Measurements from ENCODE around the gene SLC1A3.
"Not testable (repeated sequence)": the region's sequence is repeated elsewhere in the genome, so short reads cannot be mapped to it uniquely, and the experiment has no call there.

SLC1A3 gene

DNA sequence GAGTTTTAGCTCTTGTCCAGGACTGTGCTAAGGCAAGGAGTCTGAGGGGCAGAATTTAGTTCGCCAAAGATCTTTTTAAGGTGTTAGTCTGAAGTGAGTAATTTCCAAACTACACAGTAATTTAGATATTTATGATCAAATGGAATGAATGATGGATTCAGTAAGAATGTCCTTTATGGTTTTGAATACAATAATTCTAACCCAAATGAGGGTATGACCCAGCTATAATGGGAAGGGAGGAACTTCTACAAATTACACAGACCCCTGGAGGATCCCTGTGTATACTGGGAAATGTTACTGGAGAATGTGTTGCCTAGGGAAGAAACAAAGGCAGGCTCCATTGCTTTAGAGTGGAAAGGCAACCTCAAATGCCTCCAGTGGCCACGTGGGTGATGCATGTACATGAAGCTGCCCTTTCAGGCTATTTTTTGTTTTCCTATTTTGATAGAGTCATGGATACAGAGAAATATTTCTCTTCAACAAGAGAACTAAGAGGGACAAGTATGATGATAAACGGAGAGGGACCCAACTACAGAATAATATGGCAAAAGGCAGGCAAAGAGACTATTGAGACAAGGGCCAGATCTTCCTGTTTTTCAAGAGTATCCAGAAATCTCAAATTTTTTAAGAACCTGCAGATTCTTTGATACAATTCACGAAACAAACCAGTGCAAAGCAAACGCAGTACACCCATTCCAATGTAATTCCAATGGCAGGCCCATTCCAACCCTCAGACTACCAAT, 25.4 kb downstream of the SLC1A3 start:
- no peak for DNase-seq

DNA sequence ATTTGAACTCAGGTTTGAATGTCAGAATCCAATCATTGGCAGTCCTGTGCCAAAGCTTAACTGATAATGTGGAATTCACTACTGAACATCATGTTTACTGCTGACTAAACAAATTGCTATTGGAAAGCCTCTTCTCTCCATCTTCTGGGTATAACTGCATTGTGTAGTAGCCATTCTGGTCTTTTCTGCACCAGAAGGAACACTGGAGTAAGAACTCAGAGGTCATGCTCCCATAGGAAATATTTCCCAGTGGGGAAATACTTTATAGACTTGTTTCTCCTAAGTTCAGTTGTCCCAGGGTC, 25.9 kb downstream of the SLC1A3 start:
- no peak for DNase-seq

DNA sequence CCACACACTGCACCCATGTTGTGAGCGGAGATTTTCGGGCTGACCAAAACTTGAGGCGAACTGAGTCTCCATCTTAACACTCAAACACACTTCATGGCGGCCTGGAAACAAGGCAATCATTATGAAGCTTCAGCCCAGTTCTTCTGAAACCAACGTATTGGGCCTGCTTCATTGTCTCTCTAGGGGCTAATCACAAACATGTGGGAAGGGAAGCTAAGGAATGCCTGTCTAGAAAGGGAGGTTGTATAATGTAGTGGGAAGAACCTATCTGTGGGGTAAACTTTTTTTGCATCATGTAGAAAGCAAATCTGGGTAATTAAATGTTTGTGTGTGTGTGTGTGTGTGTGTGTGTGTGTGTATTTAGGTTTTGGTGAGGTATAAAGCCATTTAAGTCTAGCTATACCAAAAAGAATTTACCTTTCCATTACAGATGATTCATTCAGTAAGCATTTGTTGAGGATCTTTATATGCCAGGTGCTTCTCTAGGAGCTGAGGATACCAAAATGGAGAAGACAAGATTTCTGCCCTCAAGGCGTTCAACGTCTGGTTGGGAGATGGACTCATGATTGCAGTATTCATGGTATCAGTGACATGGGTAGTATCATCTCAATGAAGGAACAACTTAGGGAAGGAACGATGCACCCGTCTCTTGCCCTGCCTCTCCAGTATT, 29.4 kb downstream of the SLC1A3 start:
- no peak for DNase-seq

DNA sequence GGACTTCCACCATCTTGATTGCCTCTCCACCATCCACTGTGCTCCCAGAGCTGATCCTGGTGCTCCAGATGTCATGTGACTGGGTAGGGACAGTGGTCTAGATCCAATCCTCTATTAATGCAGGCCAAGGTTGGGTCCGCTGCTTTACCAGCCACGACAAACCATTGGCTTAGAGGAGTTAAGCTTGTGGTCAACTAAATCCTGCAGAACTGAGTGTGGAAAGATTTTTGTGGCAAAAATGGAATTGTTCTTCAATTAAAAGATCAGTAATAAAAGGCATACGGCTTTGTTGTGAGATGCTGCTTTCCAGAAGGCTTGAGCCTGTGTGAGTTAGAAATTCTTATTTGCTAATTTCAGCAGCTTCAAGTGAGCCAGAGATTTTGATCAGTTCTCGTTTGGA, 30.7 kb downstream of the SLC1A3 start:
- DNase-seq, result no peak

DNA sequence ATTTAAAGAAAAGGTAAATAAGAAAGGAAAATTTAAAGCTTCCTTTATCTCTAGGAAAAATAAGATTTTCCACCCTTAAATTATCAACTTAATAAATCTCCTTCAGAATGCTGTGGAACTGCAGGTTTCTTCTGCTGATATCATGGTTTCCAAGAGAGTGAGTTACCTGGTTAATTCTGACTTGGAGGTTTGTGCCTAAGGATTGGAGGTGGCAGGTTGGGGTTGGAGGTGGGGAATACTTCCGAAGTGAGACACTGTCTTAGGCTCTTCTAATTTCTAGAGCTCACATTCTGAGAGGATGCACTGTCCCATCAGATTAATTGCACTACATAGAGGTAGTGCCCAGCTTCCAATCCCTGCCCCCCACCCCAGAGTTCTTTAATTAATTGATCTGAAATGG, 31.1 kb downstream of the SLC1A3 start:
- DNase-seq, result no peak

DNA sequence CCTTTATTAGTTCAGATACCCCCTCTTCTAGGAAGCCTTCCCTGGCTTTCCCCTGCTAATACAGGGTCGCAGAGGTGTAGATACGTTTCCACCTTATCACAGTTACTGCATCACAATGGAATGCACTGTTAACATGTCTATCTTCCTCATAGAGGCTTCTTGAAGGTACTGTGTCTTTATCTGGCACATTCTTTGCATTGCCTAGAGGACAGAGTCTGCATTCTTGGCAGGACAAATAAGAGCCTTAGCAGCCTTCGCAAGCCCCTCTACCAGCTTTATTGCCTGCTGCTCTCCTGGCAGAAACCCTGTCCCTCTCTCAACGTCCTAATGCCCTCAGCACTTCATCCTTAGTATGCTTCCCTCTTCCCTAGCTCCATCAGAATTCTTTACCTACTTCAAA, 31.6 kb downstream of the SLC1A3 start:
- DNase-seq, result no peak

DNA sequence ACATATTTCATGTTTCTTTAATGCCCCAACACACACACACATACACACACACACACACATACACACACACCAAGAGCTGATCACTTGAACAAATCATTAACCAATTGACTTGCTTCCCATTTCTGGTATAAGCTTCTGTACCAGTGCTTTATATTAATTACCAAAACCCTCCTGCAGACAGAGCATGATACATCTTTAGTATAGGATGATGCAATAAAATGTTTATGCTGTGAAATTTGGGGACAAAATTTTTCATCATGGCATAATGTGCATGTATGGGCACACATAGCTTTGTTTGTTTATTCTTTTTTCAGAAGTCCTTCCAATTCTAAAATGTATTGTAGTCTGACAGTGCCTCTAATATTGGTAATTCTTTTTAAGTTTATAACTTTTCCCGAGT, 34.5 kb downstream of the SLC1A3 start:
- DNase-seq, result no peak

DNA sequence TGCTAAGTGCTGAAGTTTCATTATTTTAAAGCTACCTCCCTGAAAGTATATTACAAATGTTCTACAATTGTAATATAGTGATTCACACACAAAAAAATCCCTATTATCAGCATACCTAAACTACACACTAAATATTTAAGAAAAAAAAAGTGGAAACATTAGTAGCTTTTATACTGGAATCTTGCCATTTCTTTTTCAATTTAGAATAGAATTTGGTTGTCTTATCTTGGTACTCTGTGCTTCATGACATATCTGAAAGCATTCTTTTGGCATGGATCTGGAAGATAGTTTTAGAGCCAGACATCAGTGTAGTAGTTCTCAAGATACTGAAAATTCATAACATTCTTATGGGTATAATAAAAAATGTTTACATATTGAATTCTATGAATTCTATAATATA, 35.0 kb downstream of the SLC1A3 start:
- no peak for DNase-seq

DNA sequence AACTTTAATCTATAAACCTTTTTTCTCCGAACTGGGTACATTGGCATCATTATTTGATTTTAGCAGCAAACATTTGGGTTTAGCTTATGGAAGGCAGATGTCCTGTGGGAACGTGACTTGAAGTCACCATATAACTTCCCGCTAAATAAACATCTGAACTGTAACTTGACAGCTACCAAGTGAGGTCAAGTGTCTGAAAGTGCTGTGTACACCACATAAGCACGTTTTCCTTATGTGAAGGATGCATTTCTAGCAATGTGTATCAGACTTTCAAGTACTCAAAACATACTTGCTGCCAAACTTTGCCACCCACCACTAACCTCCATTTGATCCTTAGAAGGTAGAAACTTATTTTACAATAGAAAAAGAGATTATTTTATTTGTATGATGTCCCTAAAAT, 35.7 kb downstream of the SLC1A3 start:
- DNase-seq, result no peak

DNA sequence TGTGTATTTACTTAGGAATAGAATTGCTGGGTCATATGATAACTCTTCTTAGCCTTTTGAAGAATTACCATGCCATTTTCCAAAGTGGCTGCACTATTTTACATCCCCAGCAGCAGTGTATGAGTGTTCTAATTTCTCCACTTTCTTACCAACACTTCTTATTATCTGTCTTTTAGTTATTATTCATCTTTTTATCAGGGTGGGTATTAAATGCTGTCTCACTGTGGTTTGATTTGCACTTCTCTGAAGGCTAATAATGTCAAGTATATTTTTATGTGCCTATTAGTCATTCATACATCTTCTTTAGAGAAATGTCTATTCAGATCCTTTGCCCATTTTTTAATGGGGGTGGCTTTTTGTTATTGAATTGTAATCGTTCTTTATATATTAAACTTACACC, 36.8 kb downstream of the SLC1A3 start:
- DNase-seq, result no peak

DNA sequence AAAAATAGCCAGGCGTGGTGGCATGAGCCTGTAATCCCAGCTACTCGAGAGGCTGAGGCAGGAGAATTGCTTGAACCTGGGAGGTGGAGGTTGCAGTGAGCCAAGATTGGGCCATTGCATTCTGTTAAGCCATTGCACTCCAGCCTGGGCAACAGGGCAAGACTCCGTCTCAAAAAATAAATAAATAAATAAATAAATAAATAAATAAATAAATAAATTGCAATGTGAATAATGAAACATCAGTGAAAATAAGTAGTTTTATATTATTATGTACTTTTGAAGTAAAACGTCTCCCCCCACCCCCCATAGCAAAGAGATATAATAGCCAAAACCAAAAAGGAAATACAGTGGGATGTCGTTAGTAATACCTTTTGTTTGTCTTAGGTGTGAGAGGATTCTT, 37.4 kb downstream of the SLC1A3 start:
- not testable (repeated sequence) for DNase-seq

DNA sequence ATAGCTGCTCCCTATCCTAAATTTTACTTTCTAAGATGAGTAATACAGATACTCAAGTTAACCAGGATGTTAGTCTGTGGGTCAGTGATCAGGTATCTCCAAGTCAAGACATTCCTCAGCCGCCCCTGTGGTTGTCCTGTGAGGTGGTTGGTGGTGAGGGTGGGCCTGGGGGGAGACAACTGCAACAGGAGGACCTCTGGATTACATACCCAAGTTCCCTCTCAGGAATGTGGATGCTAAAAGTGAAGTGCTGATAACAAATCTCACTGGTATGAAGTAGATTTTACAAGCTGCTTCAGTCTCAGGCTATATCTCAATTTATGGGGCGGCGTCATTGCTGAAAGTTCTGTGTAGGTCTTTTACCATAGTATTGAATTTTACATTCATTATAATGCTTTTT, 38.3 kb downstream of the SLC1A3 start:
- no peak for DNase-seq

DNA sequence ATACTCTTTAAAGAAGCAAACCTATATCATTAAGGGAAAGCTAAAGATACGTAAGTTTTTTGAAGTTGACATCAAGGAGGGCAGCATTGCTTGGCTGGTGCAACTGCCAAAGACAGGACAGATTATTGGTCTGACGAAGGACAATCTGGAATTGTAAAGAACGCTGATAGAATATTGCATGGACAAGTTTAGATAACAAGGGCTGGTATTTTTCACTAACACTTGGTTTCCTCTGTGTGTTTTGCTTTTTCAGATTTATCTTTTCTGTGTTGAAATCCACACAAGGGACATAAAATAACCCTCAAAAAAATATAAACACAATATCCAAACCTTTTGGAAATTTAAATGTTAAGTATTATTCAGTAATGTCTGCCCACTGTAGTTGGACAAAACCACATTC, 39.7 kb downstream of the SLC1A3 start:
- DNase-seq, result no peak

DNA sequence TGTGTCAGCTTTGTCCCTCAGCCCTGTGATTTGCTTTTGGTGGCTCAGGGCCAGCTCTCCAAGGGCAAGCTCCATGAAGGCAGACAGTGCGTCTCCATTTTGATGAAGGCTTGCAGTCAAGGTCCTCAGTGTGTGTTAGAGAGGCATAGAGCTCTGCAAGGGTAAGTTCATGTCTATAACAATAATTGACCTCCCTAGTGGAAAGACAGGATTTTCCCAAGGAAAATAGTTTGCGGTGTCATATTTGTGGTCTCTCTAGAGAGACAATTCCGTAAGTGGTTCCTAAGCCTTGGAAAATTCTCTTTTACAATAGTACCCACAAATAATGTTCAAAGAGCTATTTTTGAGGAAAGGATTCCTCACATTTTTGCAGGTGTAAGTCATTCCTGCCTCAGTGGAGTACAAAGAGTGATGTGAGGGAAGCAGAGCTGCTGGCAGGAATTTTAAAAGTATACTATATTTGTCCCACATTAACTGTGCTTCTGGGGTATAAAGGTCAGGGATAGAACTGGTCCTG, 40.2 kb downstream of the SLC1A3 start:
- no peak for DNase-seq

DNA sequence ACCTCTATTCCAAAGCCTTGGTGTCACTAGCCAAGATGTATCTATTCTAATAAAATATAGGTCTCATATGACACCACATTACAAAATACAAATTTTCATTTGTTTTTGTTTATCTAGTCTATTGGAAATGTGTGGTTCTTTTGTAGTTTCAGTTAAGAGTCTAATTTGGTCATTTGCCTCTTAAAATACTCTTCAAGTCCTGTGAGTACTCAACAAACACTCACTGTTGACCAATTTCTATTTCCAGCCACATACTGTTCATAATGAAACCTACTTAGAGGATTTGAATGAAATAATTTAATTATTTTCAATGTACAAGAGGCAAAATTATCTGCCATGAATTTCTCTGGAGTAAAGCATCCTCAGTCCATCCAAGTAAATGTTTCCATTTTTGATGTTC, 40.6 kb downstream of the SLC1A3 start:
- no peak for DNase-seq

DNA sequence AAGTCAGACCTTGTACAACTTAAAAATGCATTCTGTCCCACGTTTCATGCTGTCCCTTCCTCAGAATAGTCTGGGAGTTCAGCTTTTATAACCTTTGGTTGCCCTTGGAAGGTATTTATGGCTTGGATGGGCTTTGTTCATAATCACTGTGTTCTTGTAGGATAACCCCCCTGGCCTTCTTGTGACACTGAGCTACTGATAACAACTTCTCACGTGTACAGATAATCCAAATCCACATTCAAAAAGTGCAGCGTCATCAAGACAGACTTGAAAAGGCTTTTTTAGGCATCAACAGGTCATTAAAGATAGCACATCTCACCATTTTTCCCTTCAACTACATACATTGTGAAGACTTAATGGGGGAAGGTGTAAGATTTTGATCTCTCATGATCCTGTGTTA, 42.0 kb downstream of the SLC1A3 start:
- DNase-seq, result no peak

DNA sequence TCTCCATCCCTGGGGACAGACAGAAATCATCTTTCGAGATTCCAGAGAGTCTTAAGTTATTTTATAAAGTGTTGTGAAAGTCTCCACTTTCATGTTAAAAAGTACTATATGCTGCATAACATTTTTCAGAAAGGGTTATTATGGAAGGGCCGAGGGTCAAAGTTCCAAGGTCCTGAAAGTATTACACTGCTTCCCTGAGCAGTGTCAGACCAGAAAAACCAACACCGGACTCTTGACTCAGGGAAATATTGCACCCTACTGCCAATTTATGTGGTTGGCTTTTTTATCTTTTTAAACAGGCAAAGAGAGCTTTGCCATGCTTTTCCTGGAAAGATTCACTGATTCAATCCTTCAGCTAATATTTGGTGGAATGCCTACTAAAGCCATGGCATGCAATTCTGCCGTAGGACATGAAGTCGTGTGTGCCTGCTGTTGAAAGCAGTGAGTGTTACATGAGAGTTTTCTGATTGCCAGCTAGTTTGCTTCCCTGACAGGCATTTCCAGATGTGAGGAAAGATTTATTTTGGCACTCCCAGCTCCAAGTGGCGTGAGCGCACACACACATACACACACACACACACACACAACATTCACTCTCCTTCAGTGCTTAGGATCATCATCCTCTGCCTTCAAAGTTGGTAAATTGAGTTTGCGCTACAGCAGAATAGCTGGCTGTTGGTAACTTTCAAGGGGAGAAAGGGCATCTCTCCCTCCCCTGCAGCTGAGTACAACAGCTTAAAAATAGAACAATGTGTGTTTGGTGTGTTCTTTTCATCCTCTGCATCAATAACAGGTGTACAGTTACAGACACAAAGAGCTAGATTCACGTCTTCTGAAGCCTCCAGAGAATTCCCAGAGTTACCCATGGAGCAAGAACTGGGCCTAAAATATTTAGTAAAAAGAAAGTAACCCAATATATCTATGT, 45.6 kb downstream of the SLC1A3 start:
- DNase-seq, result no peak

DNA sequence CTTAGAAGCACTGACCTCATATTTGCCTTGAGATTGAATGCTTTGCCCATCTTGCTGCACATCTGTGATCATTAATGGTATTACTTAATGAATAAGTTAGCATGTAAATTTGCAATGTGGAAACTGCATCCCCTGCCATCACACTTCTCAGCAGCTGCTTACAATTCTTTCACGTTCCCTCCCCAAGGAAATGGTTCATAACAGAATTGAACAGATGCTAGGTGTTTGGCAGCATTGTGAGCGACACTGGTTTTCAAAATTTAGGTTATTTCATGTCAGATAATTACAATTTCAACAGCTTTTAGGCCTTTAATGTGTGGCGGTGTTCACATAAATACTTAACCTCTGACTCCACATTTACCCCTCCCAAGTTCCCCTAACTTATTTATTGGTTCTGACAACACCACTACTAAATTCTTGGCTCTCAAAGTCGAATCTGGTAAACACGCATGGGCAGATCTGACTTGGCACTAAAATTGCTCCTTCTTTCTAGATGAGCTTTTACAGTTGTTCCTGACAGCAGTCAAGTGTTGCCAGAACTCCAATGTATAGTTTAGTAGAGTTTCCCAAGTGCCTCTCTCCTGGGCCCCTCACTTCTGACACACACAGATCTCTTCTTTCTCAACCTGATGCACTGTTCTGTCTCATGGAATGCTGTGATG, 46.8 kb downstream of the SLC1A3 start:
- DNase-seq, result no peak

DNA sequence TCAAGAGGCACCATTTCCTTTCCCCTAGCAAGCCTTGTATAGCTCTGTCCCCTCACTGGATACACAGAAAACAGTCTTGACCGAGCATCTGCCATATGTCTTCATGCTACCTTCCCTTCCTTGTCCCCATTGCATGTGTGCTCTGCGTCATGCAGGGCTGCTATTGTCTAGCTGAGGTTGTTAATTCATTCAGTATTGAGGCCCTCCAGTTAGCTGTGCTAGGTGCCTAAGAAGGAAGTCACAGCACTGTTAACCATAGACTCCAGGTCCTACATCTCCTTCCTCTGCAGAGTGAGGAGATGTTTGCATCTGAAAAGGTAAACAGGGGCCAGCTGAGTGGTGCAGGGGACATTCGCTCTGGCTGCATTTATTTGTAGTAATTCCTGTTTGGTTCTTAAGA, 48.2 kb downstream of the SLC1A3 start:
- DNase-seq, result no peak

DNA sequence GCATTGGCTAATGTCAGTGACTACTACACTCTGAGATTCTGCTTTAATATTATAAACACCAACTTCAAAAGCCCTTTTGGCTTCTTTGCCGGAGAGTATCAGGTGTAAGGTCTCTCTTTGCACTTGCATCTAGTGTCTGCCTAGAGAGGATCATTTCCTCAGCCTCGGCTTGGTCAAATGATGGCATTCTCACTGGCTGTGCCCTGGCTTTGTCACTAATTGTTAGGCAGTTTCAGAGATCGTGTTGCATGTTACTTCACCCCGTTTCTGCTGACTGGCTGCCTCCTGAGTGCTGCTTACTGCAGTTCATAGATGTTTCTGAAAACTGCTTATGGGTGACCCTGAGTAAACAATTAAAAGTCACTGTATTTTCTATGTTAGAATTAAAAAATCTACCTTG, 48.8 kb downstream of the SLC1A3 start:
- DNase-seq, result no peak

DNA sequence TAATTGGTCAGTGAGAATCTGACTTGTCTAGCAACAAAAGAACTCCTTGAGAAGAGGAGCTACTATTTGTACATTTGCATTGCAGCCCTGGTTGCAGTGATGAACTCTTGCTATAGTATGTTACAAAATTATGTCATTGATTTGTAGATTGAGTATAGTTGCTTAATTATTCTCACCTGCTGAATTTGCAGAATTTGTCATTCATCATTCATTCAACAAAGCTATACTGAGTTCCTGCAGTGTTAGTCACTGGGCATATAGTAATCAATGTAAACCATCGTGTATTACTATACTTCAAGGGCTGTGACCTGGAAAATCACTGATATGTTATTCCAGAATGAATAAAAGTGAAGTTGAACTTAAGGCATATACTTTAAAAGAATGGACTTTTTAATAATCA, 50.1 kb downstream of the SLC1A3 start:
- DNase-seq, result no peak

DNA sequence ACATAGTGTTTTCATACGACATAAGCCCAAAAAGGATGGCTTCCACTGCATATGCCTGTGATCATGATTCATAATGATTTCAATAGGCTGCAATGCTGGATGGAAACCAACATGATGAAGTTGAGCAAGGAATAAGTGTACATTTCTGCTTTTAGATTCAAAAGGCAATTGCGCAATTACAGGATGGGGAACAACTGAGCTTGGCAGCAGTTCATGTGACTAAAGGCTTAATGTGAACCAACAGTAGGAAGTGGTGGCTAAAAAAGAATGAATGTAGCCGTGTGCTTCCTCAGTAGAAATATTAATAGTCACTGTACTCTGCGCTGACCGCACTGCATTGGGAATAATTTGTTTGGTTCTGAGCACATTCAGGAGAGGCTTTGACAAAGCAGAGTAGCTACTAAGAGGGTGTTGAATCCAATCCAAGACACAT, 51.2 kb downstream of the SLC1A3 start:
- DNase-seq, result no peak

Measured in activated T-cell treated with anti-CD3 and anti-CD28 coated beads, Interleukin-2, amount 50 U/mL, for 1 hour (primary cell).